Metanephros (tissue), 2 donors: ENCODE results near the gene ZDHHC5. TPM values are rescaled to one million over a fixed set of nuclear protein-coding genes. Genes with fewer than 3 reads are reported as not detected.

ENCODE experiments used
- small RNA-seq: library from RNA; depleted of rRNA; stranded (forward); fragments of <200 nt; gene quantifications from one replicate; pipeline ENCODE3, GENCODE V24; 2014; ENCODE audit warnings: low replicate concordance
- total RNA-seq: library from RNA; depleted of rRNA; stranded (reverse); fragments of >200 nt; gene quantifications from one replicate; pipeline ENCODE4 v1.2.3, GENCODE V29; 2014

ZDHHC5 gene, protein sequence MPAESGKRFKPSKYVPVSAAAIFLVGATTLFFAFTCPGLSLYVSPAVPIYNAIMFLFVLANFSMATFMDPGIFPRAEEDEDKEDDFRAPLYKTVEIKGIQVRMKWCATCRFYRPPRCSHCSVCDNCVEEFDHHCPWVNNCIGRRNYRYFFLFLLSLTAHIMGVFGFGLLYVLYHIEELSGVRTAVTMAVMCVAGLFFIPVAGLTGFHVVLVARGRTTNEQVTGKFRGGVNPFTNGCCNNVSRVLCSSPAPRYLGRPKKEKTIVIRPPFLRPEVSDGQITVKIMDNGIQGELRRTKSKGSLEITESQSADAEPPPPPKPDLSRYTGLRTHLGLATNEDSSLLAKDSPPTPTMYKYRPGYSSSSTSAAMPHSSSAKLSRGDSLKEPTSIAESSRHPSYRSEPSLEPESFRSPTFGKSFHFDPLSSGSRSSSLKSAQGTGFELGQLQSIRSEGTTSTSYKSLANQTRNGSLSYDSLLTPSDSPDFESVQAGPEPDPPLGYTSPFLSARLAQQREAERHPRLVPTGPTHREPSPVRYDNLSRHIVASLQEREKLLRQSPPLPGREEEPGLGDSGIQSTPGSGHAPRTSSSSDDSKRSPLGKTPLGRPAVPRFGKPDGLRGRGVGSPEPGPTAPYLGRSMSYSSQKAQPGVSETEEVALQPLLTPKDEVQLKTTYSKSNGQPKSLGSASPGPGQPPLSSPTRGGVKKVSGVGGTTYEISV
- 36.3 TPM for total RNA-seq

DNA sequence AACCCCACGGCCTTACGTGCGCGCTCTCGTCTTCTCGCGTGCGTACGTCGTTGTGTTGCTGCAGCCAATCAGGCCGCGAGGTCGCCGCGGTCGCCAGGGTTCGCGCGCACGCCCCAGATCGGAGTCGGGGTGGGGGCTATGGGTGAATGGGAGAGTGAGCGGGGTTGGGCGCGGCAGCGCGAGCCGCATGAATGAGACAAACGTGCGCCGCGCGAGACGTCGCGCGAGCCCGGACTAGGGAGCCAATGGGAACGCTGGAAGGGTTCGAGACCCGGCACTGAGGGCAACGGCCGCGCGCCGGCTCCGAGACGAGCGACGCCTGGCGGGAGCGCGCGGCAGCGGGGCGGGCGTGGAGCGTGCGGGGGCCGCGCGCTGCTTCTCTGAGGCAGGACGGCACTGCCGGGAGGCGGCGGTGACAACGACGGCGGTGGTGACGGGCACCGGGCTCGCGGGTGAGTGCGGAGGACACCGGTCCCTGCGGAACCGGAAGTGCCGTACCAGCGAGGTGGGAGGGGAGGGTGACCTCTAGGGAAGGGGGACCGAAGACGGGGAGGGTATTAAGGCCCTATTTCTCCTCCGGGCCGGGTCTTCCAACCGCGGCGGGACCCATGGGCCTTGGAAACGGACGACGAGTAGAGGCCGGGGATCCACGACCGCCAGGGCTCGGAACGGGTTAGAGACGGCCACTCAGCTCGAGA, at the start of gene ZDHHC5:
Gene ZDHHC5 (plus strand): TSS at position 379 of the 698 bp plus-strand sequence. CDS start 4,977 bp downstream, outside the sequence.

DNA sequence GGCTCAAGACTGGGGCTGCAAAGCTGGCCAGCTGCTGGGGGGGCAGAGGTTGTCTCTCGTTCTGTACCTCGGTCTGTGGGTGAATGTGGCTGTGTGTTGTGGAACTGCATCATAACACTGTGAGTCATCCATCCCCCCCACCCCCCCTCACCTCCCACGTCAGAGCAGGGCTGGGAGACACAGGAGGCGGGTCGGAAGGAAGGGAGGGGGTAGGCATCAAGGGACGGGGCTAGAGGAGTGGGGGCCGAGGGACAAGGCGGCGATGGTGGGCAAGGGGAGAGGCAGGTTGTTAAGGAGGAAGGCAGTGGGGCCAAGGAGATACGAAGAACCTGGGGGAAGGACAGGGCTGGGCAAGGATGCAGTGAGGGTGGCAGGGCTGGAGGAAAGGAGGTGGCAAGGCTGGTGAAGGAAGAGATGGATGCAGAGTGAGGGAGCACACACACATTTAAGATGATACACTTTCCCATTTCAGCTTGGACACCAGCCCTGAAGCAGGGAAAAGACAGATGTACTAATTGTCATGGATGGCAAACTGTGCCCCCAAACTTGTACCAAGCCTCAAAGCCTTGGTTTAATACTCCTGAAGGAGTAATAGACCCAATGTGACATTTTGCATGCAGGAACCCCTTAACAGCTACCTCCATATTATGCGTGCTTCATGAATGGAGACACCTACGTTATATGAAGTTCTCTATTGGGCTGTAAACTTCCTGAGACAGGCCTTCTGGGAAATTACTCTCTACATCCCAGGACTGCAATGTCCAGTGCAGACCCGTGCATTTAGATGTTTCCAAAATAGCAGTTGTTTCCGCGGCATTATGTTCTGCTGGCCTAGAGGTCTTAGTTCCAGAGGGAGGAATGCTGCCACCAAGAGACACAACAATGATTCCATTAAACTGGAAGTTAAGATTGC, 17.8 kb upstream of the ZDHHC5 start, which contains the start of gene YPEL4:
Gene YPEL4 (minus strand): TSS at position 87 of the 913 bp plus-strand sequence. CDS start 2,805 bp downstream, outside the sequence.

DNA sequence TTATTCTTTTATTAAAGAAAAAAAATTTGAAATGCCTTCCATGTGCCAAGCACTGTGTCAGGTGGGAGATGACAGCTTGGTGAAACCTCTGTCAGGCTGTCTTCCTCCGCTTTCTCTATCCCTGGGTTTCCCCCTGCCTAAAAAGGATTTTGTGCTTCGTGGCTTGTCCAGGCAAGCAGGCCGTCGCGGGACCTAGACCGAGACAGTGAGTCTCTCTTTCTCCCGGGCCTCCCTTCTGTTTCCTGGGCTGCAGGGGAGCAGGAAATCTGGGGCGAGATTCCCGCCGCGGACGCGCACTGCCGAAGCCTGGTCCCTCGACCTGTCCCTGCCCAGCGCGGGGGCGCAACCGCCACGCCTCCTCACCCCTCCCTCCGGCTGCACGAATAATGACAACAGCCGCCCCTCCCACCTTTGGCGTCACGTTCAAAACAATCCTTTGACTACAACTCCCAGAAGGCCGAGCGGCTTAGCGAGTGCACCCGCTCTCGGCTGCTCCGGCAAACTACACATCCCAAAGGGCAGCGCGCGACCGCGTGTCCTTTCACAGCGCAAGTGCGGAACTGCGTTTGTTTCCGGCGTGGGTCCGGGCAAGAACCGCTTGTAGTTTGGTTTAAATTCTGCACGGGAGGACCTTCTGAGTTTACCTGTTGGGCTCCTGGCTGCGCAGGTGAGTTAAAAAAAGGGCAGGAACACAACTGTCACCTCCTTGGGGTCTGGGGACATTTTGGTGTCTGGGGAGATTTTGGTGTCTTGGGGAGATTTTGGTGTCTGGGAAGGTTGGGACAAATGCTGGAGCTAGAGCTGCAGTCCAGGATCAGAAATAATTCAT, 10.5 kb upstream of the ZDHHC5 start, which contains the start of gene CLP1:
Gene CLP1 (plus strand): TSS at position 569 of the 829 bp plus-strand sequence. CDS start 1,715 bp downstream, outside the sequence.

DNA sequence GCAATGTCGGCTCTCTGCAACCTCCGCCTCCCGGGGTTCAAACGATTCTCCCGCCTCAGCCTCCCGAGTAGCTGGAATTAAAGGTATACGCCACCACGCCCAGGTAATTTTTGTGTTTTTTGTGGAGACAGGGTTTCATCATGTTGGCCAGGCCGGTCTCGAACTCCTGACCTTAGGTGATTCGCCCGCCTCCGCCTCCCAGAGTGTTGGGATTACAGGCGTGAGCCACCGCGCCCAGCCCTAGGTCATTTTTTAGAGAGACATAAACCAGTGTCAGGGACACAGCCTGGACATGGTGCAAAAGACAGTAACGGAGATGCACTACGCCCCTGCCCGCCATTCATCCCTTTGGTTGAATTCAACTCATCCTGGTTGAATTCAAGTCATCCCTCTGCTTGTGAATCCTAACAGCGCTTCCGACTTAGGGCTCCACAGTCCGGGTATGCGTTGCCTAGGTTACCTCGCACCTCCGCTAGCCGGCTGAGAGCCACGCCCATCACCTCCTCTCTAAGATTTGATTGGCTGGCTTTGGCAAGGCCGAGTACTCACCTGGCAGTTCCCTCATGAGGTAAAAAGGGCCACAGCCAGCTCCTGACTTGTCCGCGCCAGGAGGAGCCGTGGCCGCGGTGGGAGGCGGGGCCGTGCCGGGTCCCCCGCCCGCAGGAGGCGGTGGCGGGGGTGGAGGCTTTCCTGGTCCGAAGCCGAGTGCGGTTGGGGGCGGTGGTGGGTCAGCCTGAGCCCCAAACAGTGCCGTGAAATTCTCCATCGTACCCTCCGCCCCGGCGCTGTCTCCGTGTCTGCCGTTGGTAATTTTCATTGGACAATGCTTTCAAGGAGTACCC, 43.7 kb downstream of the ZDHHC5 start, which contains the start of gene MED19:
Gene MED19 (minus strand): TSS at position 802 of the 842 bp plus-strand sequence. CDS start 36 bp downstream, at position 766.

DNA sequence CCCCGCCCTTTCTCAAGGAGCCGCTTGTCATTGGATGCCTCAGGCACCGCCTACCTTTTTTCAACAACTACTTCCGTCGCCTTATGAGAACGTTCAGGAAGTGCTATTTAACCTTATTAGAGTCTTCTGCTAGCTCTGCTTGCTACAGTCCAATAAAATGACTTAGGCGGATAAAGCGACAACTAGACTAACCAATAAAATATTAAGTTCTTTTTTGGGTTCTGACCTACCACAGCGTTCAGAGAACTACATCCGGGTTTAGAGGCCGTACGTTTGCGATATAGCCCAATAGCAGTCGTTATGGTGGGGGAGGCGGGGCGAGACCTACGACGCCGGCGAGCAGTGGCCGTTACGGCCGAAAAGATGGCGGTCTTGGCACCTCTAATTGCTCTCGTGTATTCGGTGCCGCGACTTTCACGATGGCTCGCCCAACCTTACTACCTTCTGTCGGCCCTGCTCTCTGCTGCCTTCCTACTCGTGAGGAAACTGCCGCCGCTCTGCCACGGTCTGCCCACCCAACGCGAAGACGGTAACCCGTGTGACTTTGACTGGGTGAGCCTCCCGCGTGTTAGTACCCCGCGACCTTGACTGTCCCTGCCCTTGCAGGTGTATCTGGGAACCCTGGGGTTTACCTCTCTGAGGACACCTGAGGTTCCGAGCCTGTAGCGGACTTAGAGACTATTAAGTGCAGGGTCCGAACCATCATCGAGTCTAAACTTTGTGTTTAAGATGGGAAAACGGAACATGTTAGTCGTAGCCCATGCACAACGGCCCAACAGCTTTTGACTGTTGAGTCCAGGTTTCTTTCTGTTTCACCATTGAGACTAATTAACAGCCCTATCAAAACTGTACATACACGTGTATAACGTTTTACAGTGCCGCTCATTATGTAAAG, 44.6 kb downstream of the ZDHHC5 start, which contains the start of gene TMX2:
Gene TMX2 (plus strand): TSS at position 338 of the 895 bp plus-strand sequence. CDS start 26 bp downstream, at position 364.

DNA sequence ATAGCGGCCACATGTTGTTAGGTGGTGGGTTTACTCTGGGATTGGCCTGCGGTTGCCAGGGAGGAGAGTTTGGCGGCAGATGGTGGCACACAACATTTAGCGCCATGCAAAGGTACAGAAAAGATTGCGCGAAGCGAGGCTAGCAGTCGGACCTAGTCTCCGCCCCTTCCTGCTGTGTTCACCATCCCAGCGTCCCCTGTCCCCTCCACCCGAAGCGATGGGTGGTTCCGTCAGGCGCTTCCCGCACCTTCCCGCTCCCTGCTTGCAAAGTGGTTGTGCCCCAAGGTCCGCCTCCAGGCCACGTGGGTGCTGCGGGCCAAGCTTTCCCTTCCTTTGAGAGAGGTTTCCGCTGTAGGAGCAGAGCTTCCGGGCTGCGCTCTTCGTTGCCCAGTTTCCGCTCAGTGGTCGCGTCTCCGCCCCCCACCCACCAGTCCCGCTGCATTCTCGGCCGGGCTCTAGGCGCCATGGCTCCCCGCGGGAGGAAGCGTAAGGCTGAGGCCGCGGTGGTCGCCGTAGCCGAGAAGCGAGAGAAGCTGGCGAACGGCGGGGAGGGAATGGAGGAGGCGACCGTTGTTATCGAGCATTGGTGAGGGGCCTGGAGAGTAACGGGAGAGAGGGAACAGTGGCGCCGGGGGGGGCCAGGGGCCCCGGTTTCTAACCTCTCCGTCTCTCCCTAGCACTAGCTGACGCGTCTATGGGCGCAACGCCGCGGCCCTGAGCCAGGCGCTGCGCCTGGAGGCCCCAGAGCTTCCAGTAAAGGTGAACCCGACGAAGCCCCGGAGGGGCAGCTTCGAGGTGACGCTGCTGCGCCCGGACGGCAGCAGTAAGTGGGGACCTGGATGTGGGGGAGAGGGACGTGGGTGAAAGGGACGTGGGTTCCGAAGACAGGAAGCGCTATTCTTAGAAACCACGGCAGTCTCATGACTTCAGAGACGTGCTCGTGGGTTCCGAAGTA, 73.5 kb downstream of the ZDHHC5 start, which contains the start of gene SELENOH:
Gene SELENOH (plus strand): TSS at position 360 of the 955 bp plus-strand sequence. CDS start 105 bp downstream, at position 465.

Small RNA genes lying within 50 kb of the gene (small RNA-seq; reads per million reads assigned to genes)
- gene MIR130A = 610 reads per million, percentile 99 among the genes with 10 or more reads in this experiment
- gene TMX2-CTNND1 = not detected

Other genes with a start within 250 kb of the ZDHHC5 start
- gene SLC43A3, start 241.0 kb upstream of the ZDHHC5 start, total RNA-seq = 20.7 TPM
- gene RTN4RL2, start 207.6 kb upstream of the ZDHHC5 start, total RNA-seq = 2.5 TPM
- 18.0 TPM for gene SLC43A1, start 152.4 kb upstream of the ZDHHC5 start, total RNA-seq
- 26.3 TPM for gene TIMM10, start 137.4 kb upstream of the ZDHHC5 start, total RNA-seq
- gene SMTNL1, start 130.5 kb upstream of the ZDHHC5 start, total RNA-seq = 9.8 TPM
- 22.5 TPM for gene UBE2L6, start 100.4 kb upstream of the ZDHHC5 start, total RNA-seq
- 53.5 TPM for gene SERPING1, start 70.4 kb upstream of the ZDHHC5 start, total RNA-seq
- 1.9 TPM for gene YPEL4, start 18.2 kb upstream of the ZDHHC5 start, total RNA-seq
- gene CLP1, start 10.4 kb upstream of the ZDHHC5 start, total RNA-seq = 10.5 TPM
- 12.6 TPM for gene MED19, start 44.1 kb downstream of the ZDHHC5 start, total RNA-seq
- gene TMX2, start 44.5 kb downstream of the ZDHHC5 start, total RNA-seq = 58.4 TPM
- gene SELENOH, start 73.4 kb downstream of the ZDHHC5 start, total RNA-seq = 86.8 TPM
- gene BTBD18, start 83.7 kb downstream of the ZDHHC5 start, total RNA-seq = not detected
- gene CTNND1, start 93.7 kb downstream of the ZDHHC5 start, total RNA-seq = 241 TPM